NB4 (cell line): Measurements from ENCODE around the gene C19orf53.

Experiments
- CTCF ChIP-seq: IDR thresholded peaks from one replicate; pipeline ENCODE4 v1.5.1; 2012; ENCODE audit warnings: low read depth, low read length
- MYC ChIP-seq: IDR thresholded peaks from 2 replicates; pipeline ENCODE4 v1.6.1; 2011; ENCODE audit warnings: low read depth, low read length
- POLR2A ChIP-seq: IDR thresholded peaks from 2 replicates; pipeline ENCODE4 v1.6.1; 2011; ENCODE audit warnings: mild to moderate bottlenecking; ENCODE audit not compliant: insufficient read length; ENCODE audit errors: extremely low read depth

- TF ChIP-seq POLR2A (no peak), CTCF (no peak), MYC (no peak)
These were observed 38.3 kb downstream of the C19orf53 start for GRCh38 chr19:13812544-13812943.
